Activated T-helper 2 cell treated with anti-CD3 and anti-CD28 coated beads, Interferon-gamma antibody, Interleukin-2, Interleukin-4, amounts not matched to agents 10 μg/mL and 5 μg/mL and 100 μg/mL, durations not matched to agents 14 hours and 24 hours and 36 hours (primary cell): ENCODE data around the gene IL10. TPM values are rescaled to one million over a fixed set of nuclear protein-coding genes. Genes with fewer than 3 reads are reported as not detected.

Source experiments
- DNase-seq: peaks from one replicate; pipeline ENCODE4 v3.0.0; 2021; ENCODE audit warnings: low spot score
- H3K27ac Mint-ChIP-seq: one replicate; pipeline ENCODE4 v1.8.0; 2021; ENCODE audit warnings: mixed read lengths
- H3K27me3 Mint-ChIP-seq: one replicate; pipeline ENCODE4 v1.8.0; 2021; ENCODE audit warnings: low read depth, mixed read lengths
- H3K36me3 Mint-ChIP-seq: one replicate; pipeline ENCODE4 v1.8.0; 2021; ENCODE audit warnings: low read depth, mixed read lengths
- H3K4me1 Mint-ChIP-seq: one replicate; pipeline ENCODE4 v1.8.0; 2021; ENCODE audit warnings: low read depth, mixed read lengths
- H3K4me3 Mint-ChIP-seq: one replicate; pipeline ENCODE4 v1.8.0; 2021; ENCODE audit warnings: low read depth, mild to moderate bottlenecking, moderate library complexity, mixed read lengths
- H3K9me3 Mint-ChIP-seq: one replicate; pipeline ENCODE4 v1.8.0; 2021; ENCODE audit warnings: mixed read lengths
- intact Hi-C: fragments of 100-400 bp; cut with micrococcal nuclease; formaldehyde crosslinking; loops from one replicate; pipeline ENCODE4 v1.15.1; 2023
- total RNA-seq: library from RNA; stranded (reverse); gene quantifications from 2 replicates; pipeline ENCODE4 v1.2.3, GENCODE V29; 2022

The IL10 gene
- total RNA-seq, 1 donor from 2014 or later = 5.8 TPM

- intact Hi-C loops = no loop called here
- Mint-ChIP-seq H3K36me3 (peaks cover 22% of the 10 kb centered on the region), H3K9me3 (peaks cover 10% of the 10 kb centered on the region), H3K4me1 (peaks cover 36% of the 10 kb centered on the region), H3K4me3 (no peak overlapping the region), H3K27me3 (peaks cover 19% of the 10 kb centered on the region), H3K27ac (no peak overlapping the region)
- no peak for DNase-seq
These were observed 19.8 kb downstream of the IL10 start for GRCh38 chr1:206752481-206752880.

GRCh38 chr1:206751891-206752290, 20.4 kb downstream of the IL10 start:
- DNase-seq = no peak
- peaks cover 10% of the 10 kb centered on the region for H3K9me3 Mint-ChIP-seq
- H3K27me3 Mint-ChIP-seq = peaks cover 19% of the 10 kb centered on the region
- intact Hi-C loops = no loop called here
- no peak overlapping the region for H3K27ac Mint-ChIP-seq
- no peak overlapping the region for H3K4me3 Mint-ChIP-seq
- H3K4me1 Mint-ChIP-seq = peaks cover 36% of the 10 kb centered on the region
- peaks cover 27% of the 10 kb centered on the region for H3K36me3 Mint-ChIP-seq

- peaks cover 34% of the 10 kb centered on the region for H3K4me1 Mint-ChIP-seq
These were observed 23.8 kb downstream of the IL10 start for GRCh38 chr1:206748348-206749030.

GRCh38 chr1:206745301-206745700, 27.0 kb downstream of the IL10 start:
- no peak overlapping the region for H3K27ac Mint-ChIP-seq
- intact Hi-C loops = no loop called here
- DNase-seq = no peak
- peaks cover 3% of the 10 kb centered on the region for H3K27me3 Mint-ChIP-seq
- H3K9me3 Mint-ChIP-seq = no peaks in the 10 kb centered on the region
- no peak overlapping the region for H3K4me3 Mint-ChIP-seq
- peaks cover 31% of the 10 kb centered on the region for H3K36me3 Mint-ChIP-seq
- peaks cover 59% of the 10 kb centered on the region for H3K4me1 Mint-ChIP-seq

More at GRCh38 chr1:206748348-206749030, 23.8 kb downstream of the IL10 start:
- intact Hi-C loops = no loop called here
- no peak overlapping the region for H3K4me3 Mint-ChIP-seq
- peaks cover 13% of the 10 kb centered on the region for H3K27me3 Mint-ChIP-seq
- H3K9me3 Mint-ChIP-seq = no peaks in the 10 kb centered on the region
- no peak overlapping the region for H3K27ac Mint-ChIP-seq
- H3K36me3 Mint-ChIP-seq = peaks cover 24% of the 10 kb centered on the region
- no peak for DNase-seq

- Mint-ChIP-seq H3K4me1 (peaks cover 65% of the 10 kb centered on the region), H3K36me3 (peaks cover 31% of the 10 kb centered on the region), H3K9me3 (no peaks in the 10 kb centered on the region), H3K27ac (no peak overlapping the region), H3K27me3 (peaks cover 3% of the 10 kb centered on the region), H3K4me3 (no peak overlapping the region)
- no peak for DNase-seq
- intact Hi-C loops = no loop called here
These were observed 27.6 kb downstream of the IL10 start for GRCh38 chr1:206744683-206745082.

- no peaks in the 10 kb centered on the region for H3K9me3 Mint-ChIP-seq
- DNase-seq = no peak
- no peak overlapping the region for H3K27ac Mint-ChIP-seq
- peaks cover 42% of the 10 kb centered on the region for H3K36me3 Mint-ChIP-seq
- no peak overlapping the region for H3K4me3 Mint-ChIP-seq
- H3K27me3 Mint-ChIP-seq = no peaks in the 10 kb centered on the region
- intact Hi-C loops = no loop called here
- peaks cover 73% of the 10 kb centered on the region for H3K4me1 Mint-ChIP-seq
These were observed 29.4 kb downstream of the IL10 start for GRCh38 chr1:206742719-206743383.

- no peak for DNase-seq
- Mint-ChIP-seq H3K27me3 (no peaks in the 10 kb centered on the region), H3K4me1 (peaks cover 83% of the 10 kb centered on the region), H3K27ac (no peak overlapping the region), H3K4me3 (no peak overlapping the region), H3K36me3 (peaks cover 46% of the 10 kb centered on the region), H3K9me3 (no peaks in the 10 kb centered on the region)
- intact Hi-C loops = no loop called here
These were observed 31.1 kb downstream of the IL10 start for GRCh38 chr1:206741142-206741701.

- Mint-ChIP-seq H3K36me3 (peaks cover 56% of the 10 kb centered on the region), H3K27ac (peak overlapping the region; percentile 80), H3K4me1 (peaks cover 83% of the 10 kb centered on the region), H3K9me3 (no peaks in the 10 kb centered on the region), H3K27me3 (no peaks in the 10 kb centered on the region), H3K4me3 (peak overlapping the region; percentile 15)
- intact Hi-C loops = loop anchor here (1.0 to 2.0 kb wide), 6 partner anchors 19 to 172 kb away; no protein-coding TSS in a partner anchor
- DNase-seq = no peak
These were observed 32.8 kb downstream of the IL10 start for GRCh38 chr1:206739411-206740076.

GRCh38 chr1:206738370-206739366, 33.6 kb downstream of the IL10 start:
- Mint-ChIP-seq H3K4me1 (peaks cover 82% of the 10 kb centered on the region), H3K36me3 (peaks cover 60% of the 10 kb centered on the region), H3K9me3 (no peaks in the 10 kb centered on the region), H3K4me3 (no peak overlapping the region), H3K27me3 (no peaks in the 10 kb centered on the region), H3K27ac (peak overlapping the region; percentile 80)
- intact Hi-C loops = loop anchor here (1.0 to 2.0 kb wide), 6 partner anchors 18 to 173 kb away; no protein-coding TSS in a partner anchor
- DNase-seq = no peak

GRCh38 chr1:206737729-206738201, 34.5 kb downstream of the IL10 start:
- Mint-ChIP-seq H3K27ac (peak overlapping the region; percentile 11), H3K27me3 (no peaks in the 10 kb centered on the region), H3K36me3 (peaks cover 67% of the 10 kb centered on the region), H3K4me3 (no peak overlapping the region), H3K9me3 (no peaks in the 10 kb centered on the region), H3K4me1 (peaks cover 75% of the 10 kb centered on the region)
- intact Hi-C loops = loop anchor here (2.0 kb wide), 1 partner anchor 17 kb away; no protein-coding TSS in a partner anchor
- no peak for DNase-seq

- Mint-ChIP-seq H3K36me3 (peaks cover 73% of the 10 kb centered on the region), H3K27ac (peak overlapping the region; percentile 47), H3K27me3 (no peaks in the 10 kb centered on the region)
These were observed 35.2 kb downstream of the IL10 start for GRCh38 chr1:206736878-206737728.

More at GRCh38 chr1:206736878-206737728, 35.2 kb downstream of the IL10 start:
- DNase-seq = no peak
- H3K4me1 Mint-ChIP-seq = peaks cover 69% of the 10 kb centered on the region
- intact Hi-C loops = no loop called here
- no peaks in the 10 kb centered on the region for H3K9me3 Mint-ChIP-seq
- H3K4me3 Mint-ChIP-seq = no peak overlapping the region
